HG02678 (cell line): ENCODE measurements around the gene ZCCHC14.
"Not testable (repeated sequence)": the region's sequence is repeated elsewhere in the genome, so short reads cannot be mapped to it uniquely, and the experiment has no call there.

ENCODE experiments used
- ATAC-seq: cut with Tn5 transposase; IDR thresholded peaks from one replicate; pipeline ENCODE4 v1.9.1; 2021; ENCODE audit warnings: mild to moderate bottlenecking, moderate library complexity; ENCODE audit not compliant: unreplicated experiment

Gene ZCCHC14

DNA sequence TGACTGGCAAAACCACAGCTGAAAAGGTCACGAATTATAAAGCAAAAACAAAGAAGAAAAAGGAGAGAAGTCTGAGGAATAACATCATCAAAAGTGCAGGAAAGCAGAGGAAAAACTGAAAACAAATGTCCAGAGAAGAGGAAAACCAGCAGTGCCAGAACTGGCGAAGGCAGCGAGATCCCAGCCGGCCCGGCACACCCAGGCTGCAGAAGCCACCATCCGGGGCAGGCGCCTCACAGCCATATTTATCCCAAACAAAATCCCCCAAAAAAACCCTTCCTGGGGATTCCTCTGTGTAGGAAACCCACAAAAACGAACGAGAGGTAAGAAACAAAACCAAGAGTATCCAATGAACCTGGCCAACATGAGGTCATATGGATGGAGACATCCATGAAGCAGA is 10.6 kb downstream of the ZCCHC14 start:
- ATAC-seq = no peak

DNA sequence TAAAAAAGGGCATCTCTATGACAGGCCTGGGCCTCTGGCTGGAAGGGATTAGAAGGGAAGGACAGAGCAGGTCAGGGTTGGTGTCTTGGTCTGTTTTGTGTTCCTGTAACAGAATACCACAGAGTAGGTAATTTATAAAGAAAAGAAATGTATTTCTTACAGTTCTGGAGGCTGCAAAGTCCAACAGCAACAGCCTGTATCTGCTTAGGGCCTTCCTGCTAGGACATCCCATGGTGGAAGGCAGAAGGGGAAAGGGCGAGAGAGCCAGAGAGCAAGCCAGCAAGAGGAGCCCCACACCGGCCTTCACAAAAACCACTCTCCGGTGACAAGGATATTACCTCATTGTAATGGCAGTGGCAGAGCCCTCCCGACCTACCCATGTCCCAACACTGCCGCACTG is 11.1 kb downstream of the ZCCHC14 start:
- not testable (repeated sequence) for ATAC-seq

DNA sequence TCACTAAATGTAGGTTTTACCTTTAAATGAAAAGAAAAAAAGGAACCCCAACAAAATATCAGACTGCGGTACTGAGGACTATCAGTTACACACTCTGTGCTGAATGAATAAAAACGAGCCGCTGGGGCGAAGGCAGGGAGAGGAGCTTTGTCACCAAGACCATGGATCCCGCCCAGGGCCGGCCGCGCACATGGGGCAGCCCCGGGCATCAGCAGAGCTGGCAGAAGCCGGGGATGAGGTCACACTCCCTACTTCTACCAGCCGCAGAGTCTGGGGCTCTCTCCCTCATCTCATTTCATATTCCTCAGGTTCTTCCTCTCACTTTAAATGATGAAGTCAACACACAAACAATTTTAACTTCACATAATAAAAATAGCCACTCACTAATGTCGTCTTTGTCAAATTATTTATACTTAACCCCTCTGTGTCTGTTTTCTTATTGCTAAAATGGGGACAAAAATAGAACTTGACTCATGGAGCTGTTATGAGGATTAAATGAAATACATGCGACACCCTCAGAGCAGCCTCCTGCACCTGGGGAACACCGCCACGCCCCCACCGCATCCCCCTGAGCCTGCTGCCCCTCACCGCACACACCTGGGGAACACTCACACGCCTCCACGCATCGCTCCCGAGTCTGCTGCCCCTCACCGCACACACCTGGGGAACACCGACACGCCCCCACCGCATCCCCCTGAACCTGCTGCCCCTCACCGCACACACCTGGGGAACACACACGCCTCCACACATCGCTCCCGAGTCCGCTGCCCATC is 15.4 kb downstream of the ZCCHC14 start:
- ATAC-seq = not testable (repeated sequence)

DNA sequence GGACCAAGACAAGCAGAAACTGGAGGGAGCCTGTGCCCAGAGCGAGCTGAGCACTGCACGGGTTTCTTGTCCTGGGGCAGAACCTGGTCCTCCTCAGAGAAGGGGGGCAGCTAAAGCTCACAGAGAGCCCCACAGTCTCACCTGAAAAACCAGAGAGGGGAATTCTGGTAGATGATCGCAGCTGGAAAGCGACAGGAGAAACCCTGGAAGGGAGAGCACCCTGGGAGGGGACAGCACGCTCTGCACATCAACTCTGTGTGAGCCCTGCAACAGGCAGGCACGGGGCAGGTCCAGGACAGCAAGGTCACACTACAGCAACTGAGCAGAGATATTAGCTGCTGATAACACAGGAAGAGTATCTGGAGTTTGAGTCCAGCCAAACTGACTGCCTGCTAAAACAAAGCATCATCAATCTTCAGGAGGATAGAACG is 18.2 kb downstream of the ZCCHC14 start:
- ATAC-seq = no peak

DNA sequence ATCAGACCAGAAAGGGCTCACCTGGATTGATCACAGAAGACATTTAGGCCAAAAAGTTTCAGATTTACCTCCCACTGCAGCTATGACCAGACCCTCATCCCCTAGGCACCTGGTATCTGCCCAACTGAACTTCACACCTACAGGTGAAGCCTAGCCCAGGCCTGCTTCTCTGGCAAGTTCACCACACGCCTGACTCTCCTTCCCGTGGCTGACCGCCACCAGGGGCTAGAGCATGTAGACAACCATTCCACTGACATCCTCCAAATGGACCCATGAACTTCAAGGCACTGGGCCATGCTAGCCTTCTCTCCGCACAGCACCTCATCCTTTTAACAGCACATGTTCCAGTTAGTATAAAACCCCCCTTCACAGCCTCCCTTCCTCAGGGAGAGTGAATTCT is 18.8 kb downstream of the ZCCHC14 start:
- ATAC-seq = no peak

DNA sequence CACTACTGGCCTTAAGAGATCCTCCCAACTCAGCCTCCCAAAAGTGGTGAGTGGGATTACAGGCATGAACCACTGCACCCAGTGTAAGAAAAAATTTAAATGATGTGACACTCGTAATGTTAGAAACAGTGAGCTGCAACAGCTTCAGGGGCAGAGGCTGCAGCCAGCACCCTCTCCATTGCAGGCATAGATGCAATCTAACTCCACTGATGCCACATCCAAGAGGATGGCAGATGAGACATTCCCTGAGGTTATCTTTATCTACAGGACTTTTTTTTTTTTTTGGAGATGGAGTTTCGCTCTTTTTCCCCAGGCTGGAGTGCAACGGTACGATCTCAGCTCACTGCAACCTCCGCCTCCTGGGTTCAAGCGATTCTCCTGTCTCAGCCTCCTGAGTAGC is 19.9 kb downstream of the ZCCHC14 start:
- no peak for ATAC-seq

DNA sequence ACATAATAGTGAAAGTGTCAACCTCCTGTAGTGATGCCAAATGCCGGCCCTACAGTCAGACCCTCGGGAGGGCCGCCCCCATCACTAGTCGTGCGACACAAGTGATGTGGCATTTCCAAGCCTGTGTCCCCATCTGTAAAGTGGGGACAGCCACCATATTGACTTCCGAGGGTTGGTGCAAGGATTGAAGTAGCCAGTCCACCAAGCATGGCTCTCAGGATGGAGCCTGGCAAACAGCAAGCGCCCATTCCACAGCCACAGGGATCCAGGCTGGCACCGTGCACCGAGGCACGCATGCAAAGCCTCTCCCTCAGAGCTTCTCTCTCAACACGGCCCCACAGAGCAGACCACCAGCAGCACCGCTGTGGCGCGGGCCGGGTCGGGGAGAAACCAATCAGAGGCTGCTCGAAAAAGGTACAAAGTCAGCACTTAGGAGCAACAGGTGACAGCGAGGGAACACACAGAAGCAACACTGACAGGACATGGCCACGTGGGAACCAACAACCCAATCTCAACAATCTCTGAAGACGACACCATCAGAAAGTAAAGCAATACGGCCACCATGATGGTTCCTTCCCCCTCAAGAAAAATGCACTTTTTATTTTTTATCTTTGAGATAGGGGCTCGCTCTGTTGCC is 20.6 kb downstream of the ZCCHC14 start:
- no peak for ATAC-seq

DNA sequence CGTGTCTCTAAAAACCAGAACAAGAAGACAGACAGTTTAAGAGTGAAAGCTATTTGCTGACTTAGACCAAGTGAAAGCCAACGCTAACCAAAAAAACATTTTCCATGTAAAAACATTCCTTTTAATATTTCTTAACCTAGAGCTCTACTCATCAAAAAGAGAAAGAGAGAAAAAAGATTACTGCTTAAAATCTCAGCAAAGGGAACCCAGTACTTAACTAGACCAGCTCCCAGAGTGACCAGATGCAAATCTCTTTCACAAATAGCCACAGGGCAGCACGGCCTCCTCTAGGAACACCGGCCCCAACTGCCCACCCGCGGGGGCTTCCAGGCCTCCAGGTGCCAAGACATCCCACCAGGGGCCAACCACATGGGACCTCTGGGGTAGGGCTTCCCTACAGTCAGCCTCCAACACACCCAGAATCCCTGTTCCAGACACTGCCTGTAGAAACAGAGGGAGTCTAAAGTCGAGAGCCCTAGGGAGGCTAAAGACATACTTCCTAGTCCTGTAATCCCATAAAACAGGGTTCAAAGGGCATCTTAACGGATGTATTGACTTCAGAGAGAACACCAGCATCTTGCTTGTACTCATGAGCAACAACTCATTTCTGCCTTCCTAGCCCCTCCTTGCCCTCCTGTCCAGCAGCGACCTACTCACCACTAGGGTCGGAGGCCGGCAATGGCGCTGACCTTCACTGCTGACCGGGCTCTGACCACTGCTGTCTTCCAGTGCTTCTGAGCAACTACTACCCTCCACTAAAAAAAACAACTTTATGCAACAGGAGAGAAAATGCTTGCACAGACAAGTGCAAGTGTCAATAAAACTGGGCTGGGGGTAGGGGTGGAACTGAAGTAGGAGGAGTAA is 21.3 kb downstream of the ZCCHC14 start:
- ATAC-seq = no peak

DNA sequence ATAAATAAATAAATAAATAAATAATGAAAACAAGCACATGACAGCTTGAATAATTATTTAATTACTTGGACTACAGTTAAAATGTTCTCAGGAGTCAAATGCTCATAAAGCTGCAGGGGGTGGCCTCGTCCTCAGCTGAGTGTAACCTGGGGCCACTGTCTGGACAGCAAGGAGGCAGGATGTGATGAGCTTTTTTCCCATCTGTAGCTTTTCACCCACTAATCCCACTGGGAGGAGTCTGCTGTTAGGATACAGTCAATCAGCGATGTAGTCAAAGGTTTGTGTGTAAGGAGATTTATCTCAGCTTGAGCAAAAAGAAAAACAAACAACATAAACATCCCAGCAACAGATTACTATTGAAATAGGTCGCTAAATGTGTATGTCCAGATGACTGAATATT is 22.5 kb downstream of the ZCCHC14 start:
- no peak for ATAC-seq

DNA sequence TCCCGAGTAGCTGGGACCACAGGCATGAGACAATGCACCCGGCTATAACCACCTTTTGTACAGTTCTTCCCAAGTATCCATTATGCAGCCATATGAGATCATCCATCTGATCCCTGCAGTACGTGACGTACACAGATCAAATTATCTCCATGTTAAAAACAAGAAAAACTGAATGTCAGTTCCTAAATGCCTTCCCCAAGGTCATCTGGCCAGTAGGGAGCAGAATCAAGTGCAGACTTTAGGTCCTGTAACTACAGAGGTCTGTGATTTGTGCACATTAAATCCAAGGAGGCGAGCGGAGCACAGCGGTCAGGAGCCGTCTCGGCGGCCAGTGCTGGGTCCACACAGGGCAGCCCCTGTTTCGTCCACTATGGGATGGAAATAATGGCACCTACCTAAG is 23.7 kb downstream of the ZCCHC14 start:
- no peak for ATAC-seq

DNA sequence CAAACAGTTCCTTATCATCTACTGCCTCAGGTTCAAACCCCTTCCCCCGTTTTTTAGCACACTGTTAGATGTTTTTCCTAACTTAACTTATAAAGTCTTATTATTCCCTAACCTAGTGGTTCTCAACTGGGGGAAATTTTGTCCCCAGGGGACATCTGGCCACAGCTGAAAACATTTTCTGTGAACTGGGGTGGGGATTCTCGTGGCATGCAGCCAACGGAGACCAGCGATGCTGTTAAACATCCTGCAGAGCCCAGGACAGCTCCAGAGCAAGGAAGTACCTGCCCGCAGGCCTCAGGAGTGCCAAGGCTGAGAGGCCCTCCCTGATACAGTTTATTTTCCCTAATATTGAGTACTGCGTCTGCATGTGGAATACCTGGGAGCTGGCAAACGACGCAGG is 24.3 kb downstream of the ZCCHC14 start:
- no peak for ATAC-seq

DNA sequence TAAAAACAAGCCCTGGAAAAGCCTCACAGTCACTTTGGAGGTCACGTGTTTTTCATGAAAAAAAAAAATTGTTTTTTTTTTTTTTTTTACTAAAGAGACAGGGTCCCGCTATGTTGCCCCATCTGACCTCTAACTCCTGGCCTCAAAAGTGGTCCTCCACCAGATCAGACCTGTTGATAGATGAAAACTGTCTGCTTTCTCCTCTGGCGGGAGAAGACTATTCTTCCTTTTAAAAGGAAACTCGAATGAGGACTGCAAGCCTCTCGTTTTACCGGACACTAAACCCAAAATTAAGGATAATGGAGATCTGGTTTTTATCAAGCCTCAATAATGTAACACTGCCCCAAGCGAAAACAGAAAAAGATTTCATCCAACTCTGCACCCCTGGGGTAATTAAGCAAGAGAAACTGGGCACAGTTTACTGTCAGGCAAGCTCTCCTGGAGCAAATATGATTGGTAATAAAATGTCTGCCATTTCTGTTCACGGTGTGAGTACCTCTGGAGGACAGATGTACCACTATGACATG is 25.8 kb downstream of the ZCCHC14 start:
- no peak for ATAC-seq

DNA sequence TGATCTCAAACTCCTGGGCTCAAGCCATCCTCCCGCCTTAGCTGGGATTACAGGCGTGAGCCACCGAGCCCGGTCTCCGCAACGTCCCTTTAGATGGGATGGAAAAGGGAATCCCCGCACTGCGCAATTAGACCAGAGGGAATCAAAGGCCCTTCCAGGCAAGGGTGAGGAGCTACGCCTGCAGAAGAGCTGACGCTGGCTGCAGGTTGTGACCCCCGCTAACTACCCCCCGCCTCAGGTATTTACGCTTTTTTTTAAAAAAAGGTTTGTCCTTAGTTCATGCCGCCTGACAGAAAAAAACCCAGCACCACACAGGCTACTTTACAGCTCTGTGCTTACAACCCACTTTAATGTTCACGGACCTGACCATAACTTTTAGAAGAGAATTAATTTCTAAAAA is 26.9 kb downstream of the ZCCHC14 start:
- no peak for ATAC-seq

DNA sequence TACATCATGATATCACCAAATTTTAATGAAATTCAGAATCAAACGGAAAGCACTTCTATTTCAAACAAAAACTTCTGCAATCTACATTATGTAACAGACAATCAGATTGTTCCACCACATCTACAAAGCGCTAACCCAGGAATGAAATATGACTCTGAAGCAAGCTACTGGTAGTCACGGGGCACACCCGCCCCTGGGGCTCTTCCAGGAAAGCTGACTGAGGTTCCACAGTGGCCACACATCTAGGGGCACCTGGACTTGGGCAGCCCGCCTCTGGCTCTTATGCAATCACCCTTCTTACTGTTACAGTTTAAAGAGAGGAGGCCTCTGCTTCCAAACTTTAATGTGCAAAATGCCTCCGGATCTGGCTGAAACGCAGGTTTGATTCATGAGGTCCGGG is 27.5 kb downstream of the ZCCHC14 start:
- no peak for ATAC-seq

DNA sequence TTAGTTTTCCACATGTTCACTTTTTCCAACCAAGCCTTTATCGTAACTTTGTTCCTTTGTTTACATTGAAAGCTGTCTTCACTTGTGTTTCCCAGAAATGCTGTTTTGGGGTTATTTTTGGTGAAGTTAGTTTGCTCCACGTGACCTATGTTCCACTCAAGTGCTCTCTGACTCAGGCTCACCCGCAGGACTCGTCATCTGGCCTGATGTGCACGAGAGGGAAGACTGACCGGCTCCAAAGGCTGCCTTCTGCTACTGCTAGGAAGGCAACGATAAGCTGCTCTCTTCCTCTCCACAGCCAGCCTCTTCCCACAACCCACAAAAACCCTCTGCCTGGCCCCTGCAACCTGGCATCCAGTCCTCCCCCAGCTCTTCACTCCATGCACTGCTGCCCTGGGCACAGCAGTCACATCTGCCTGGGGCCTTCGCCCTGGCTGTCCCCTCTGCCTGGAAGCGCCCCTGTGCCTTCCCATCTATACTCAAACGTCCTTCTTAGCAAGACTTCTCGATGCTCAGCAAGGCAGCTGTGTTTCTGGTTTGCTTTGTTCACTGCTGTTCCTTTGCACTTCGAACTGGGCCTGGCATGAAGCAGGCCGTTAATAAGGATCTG is 28.0 kb downstream of the ZCCHC14 start:
- ATAC-seq = no peak

DNA sequence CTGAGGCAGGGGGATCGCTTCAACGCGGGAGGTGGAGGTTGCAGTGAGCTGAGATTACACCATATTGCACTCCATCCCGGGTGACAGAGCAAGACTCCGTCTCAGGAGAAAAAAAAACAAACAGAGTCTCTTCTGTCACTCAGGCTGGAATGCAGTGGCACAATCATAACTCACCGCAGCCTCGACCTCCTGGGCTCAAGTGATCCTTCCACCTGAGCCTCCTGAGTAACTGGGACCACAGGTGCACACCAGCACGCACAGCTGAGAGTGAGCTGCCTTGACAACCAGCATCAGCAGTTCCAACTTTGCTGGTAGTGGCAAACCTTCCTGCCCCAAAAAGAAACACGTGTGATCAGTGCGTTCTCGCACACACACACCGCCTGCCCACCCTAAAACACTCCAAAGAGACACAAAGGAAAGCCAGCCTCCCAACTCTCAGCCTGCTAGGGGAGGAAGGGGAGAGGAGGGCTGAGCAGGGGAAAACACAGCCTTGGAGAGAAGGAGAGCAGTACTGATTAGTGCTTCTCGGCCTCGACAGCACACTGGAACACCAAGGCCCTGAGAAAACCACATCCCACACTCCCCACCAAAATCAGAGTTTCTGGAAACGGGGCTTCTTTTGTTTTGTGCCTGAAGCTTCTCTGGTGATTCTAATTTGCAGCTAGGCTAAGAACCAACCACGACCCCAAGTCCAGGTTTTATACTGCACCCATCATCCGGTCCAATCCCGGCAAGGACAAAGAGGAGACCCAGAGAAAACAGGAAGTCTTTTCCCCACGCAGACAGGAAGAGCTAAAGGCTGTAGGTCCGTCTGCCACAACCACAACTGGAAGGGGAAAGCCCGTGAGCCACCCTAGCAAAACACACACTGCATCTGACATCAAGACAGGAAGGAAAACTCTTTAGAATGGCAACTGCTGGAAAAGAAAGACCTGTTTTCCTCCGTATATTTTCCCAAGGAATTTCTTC is 28.8 kb downstream of the ZCCHC14 start:
- no peak for ATAC-seq

DNA sequence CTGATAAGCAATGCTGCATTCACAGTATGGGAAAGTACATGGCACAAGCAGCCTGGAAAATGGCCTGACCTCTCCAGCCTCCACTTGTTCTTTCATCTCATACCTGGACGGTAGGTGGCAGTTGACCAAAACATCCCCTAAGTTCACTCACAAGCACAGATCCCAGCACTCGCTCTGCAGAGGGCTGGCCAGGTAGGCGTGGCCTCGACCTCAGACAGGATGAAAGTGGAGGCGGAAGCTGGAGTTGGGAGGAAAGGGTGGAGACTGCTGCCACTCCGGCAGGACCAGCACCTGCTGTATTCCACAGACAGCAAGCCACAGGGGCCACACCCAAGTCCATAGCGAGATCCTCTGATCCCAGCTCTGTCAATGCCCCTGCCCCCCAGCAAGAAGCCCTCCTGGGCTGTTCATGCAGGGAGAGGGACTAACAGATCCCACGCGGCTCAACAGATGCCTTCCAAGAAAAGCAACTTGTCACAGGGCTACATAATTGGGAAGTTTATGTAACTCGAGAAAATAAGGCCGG is 31.3 kb downstream of the ZCCHC14 start:
- ATAC-seq = no peak

DNA sequence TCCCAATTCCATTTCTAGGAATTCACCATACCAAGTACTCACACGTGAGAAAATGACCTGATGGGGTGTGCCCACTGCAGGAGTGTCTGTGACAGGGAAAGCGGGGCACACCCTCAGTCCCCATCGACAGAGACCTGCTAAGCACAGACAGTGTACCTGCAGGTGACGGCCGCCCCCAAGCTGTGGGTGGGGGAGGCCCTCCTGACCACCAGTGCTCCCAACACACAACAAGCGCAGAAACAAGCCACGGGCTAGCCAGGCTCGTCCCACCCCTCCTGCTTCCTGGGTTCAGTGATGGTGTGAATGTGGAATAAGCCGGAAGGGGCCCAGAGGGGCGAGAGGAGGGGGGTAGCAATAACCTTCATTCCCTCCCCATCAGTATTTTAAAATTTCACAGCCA is 31.9 kb downstream of the ZCCHC14 start:
- ATAC-seq = no peak

DNA sequence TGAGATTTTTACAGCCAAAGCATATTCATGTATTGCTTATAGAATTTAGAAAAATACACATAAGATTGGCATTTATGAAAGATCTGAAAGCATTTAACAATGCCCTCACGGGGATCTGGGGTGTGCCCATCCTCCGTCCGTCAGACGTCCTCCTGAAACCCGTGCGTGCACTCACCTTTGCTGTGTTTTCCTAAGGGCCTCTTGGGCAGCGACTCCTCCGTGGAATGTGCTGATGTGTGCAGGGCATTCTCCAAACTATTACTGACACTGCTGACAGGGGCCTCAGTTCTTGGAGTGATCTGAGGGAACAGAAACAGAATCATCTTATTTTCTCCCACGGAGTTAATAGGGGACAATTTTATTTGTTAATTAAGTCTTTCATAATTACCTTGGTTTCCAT is 33.0 kb downstream of the ZCCHC14 start:
- no peak for ATAC-seq

DNA sequence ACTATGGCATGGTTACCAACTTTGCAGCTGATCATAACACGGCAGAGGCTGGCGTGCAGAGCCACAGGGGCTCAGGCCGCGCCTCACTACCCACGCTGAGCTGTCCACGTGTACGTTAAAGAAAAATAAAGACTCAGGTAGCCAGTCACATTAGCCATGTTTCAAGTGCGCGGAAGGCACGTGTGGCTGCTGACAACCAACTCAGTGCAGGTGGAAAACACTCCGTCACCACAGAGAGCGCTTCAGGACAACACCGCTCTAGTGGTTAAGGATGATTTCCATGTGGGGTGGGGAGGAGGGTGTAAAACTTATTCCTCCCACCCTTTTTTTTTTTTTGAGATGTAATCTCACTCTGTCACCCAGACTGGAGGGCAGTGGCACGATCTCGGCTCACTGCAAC is 33.8 kb downstream of the ZCCHC14 start:
- ATAC-seq = no peak
